ENCODE measurements around the gene QSOX2. TPM values are rescaled to one million over a fixed set of nuclear protein-coding genes. Genes with fewer than 3 reads are reported as not detected.

QSOX2 gene
- total and polyA plus RNA-seq, 8 donors: 6.8 to 19.1 (median 10.9) TPM

GRCh38 chr9:136259836-136260235, 14.2 kb upstream of the QSOX2 start:
- FAIRE-seq (no peak), DNase-seq (peak in 1 of 6 donors; percentile 67), ATAC-seq (no peak)
- no peak for TF ChIP-seq CTCF (IDR thresholded peaks at IDR 0.05)
- no peaks in the 10 kb centered on the region for H3K4me1 ChIP-seq
- no peaks in the 10 kb centered on the region for H3K9me3 ChIP-seq
- WGBS, 2 donors: 88 to 90% methylated on average over 17 of the region's 17 CpGs
- intact Hi-C loops (cut with DNase I): no loop called here
- no peak overlapping the region for H3K27ac ChIP-seq
- H3K27me3 ChIP-seq: no peaks in the 10 kb centered on the region
- H3K36me3 ChIP-seq: no peaks in the 10 kb centered on the region
- no peak overlapping the region for H3K4me3 ChIP-seq

GRCh38 chr9:136259517-136259813, 13.9 kb upstream of the QSOX2 start:
- no peak for FAIRE-seq
- Histone ChIP-seq H3K36me3 (no peaks in the 10 kb centered on the region), H3K4me1 (no peaks in the 10 kb centered on the region), H3K27me3 (no peaks in the 10 kb centered on the region), H3K27ac (no peak overlapping the region), H3K4me3 (no peak overlapping the region), H3K9me3 (no peaks in the 10 kb centered on the region)
- TF ChIP-seq CTCF (IDR thresholded peaks at IDR 0.05): no peak
- 81 to 97% methylated on average over 4 of the region's 4 CpGs for WGBS, 2 donors
- peak in 2 of 6 donors; percentile 23 to 58 for DNase-seq
- intact Hi-C loops (cut with DNase I): no loop called here
- no peak for ATAC-seq

GRCh38 chr9:136258786-136259516, 13.3 kb upstream of the QSOX2 start:
- no peaks in the 10 kb centered on the region for H3K36me3 ChIP-seq
- intact Hi-C loops (cut with DNase I): no loop called here
- no peaks in the 10 kb centered on the region for H3K4me1 ChIP-seq
- FAIRE-seq (no peak), DNase-seq (peak in 2 of 6 donors; percentile 40 to 66), ATAC-seq (no peak)
- TF ChIP-seq CTCF (IDR thresholded peaks at IDR 0.05): no peak
- WGBS, 2 donors: 88 to 90% methylated on average over 22 of the region's 22 CpGs
- no peak overlapping the region for H3K27ac ChIP-seq
- H3K27me3 ChIP-seq: no peaks in the 10 kb centered on the region
- H3K4me3 ChIP-seq: no peak overlapping the region
- no peaks in the 10 kb centered on the region for H3K9me3 ChIP-seq

DNA sequence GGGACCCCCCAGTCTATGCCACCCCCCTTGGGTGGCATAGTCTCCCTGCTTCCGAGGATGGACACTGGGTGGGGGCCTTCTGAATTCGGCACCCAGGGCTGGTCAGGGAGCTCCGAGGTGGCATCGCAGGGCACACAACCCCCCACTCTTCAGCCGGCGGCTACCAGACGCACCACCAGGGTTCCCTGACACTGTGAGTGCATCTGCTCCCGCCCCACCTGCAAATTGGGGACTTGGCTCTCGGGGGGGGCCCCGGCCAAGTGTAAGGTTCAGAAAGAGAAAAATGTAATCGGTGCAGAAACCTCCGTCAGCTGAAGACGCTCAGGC, 12.7 kb upstream of the QSOX2 start:
- FAIRE-seq: no peak
- Histone ChIP-seq H3K4me3 (no peak overlapping the region), H3K4me1 (no peaks in the 10 kb centered on the region), H3K9me3 (no peaks in the 10 kb centered on the region), H3K27me3 (no peaks in the 10 kb centered on the region), H3K36me3 (no peaks in the 10 kb centered on the region), H3K27ac (no peak overlapping the region)
- 84 to 88% methylated on average over 13 of the region's 13 CpGs for WGBS, 2 donors
- intact Hi-C loops (cut with DNase I): no loop called here
- DNase-seq: peak in 1 of 6 donors; percentile 62
- no peak for TF ChIP-seq CTCF (IDR thresholded peaks at IDR 0.05)
- no peak for ATAC-seq

DNA sequence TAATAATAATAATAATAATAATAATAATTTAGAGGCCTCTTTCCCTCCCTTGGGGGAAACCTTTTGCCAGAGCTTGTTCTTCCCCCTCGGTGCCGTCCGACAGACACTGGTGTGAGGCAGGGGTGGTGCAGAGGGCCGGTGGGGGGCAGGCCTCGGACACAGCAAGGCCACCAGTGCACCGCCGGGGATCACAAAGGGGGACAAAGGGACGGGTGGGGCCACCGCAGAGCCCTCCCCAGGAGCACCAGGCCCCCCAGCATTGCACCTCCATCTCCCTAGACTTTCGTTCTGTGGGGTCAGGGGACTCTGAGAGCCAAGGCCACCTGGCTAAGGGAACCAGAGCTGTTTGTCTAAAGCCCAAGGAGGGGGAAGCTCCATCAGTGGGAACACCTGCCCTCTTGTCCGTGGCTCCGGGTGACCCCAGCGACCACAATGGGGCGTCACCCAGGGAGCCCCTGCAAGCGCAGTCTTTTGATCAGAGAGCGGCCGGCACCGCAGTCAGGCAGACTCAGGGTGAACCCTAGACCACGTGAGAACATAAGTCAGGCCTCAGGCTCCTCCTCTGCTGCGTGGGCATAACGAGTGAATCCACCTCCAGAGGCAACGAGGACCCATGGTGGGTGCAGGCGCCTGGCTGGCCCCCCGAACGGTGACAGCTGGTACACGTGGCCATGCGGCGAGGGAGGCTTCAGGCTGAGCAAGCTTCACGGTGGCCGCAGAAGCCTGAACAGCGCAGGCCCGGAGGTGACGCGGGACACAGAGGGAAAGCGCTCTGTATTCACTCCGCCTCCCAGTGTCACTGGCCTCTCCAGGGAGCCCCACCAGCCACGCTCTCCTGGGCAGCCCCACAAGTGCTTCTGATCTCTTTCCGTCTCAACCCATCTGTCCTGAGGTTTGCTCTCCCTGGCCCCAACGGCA, 12.0 kb upstream of the QSOX2 start:
- Histone ChIP-seq H3K9me3 (no peaks in the 10 kb centered on the region), H3K4me3 (no peak overlapping the region), H3K36me3 (no peaks in the 10 kb centered on the region), H3K27me3 (no peaks in the 10 kb centered on the region), H3K4me1 (no peaks in the 10 kb centered on the region), H3K27ac (no peak overlapping the region)
- DNase-seq: peak in 2 of 6 donors; percentile 21 to 52
- TF ChIP-seq CTCF (IDR thresholded peaks at IDR 0.05): no peak
- 83 to 86% methylated on average over 38 to 39 of the region's 39 CpGs for WGBS, 2 donors
- intact Hi-C loops (cut with DNase I): no loop called here
- no peak for FAIRE-seq
- no peak for ATAC-seq

Data from pancreas (tissue), 10 donors.